CD4-positive, alpha-beta T cell treated with Interleukin-6 at 100 ng/mL for 8 hours (primary cell): ENCODE data around the gene EYS.

Experiments used
- DNase-seq: peaks from one replicate; pipeline ENCODE4 v3.0.0-alpha.2; 2020; ENCODE audit warnings: mixed read lengths, low spot score

Gene EYS

GRCh38 chr6:64817525-64817924, 889.5 kb downstream of the EYS start:
- DNase-seq = no peak

- no peak for DNase-seq
These were observed 891.3 kb downstream of the EYS start for GRCh38 chr6:64815718-64816117.

- no peak for DNase-seq
These were observed 894.9 kb downstream of the EYS start for GRCh38 chr6:64812138-64812537.

GRCh38 chr6:64811119-64811518, 895.9 kb downstream of the EYS start:
- DNase-seq = no peak

GRCh38 chr6:64807785-64808184, 899.2 kb downstream of the EYS start:
- DNase-seq = no peak

GRCh38 chr6:64803470-64804166, 903.4 kb downstream of the EYS start:
- DNase-seq = no peak

- no peak for DNase-seq
These were observed 914.5 kb downstream of the EYS start for GRCh38 chr6:64792534-64792933.

- no peak for DNase-seq
These were observed 917.5 kb downstream of the EYS start for GRCh38 chr6:64789476-64789875.

GRCh38 chr6:64786736-64787135, 920.3 kb downstream of the EYS start:
- no peak for DNase-seq

- DNase-seq = no peak
These were observed 924.1 kb downstream of the EYS start for GRCh38 chr6:64782877-64783276.

GRCh38 chr6:64777941-64778785, 928.9 kb downstream of the EYS start:
- no peak for DNase-seq

- DNase-seq = no peak
These were observed 930.7 kb downstream of the EYS start for GRCh38 chr6:64776359-64776758.

- no peak for DNase-seq
These were observed 932.1 kb downstream of the EYS start for GRCh38 chr6:64774881-64775280.

- no peak for DNase-seq
These were observed 956.1 kb downstream of the EYS start for GRCh38 chr6:64750910-64751309.

- no peak for DNase-seq
These were observed 969.6 kb downstream of the EYS start for GRCh38 chr6:64737418-64737817.

GRCh38 chr6:64736421-64736950, 970.5 kb downstream of the EYS start:
- DNase-seq = no peak

GRCh38 chr6:64733433-64733832, 973.6 kb downstream of the EYS start:
- no peak for DNase-seq

- no peak for DNase-seq
These were observed 974.1 kb downstream of the EYS start for GRCh38 chr6:64732888-64733287.

GRCh38 chr6:64729522-64729921, 977.5 kb downstream of the EYS start:
- DNase-seq = no peak

- DNase-seq = no peak
These were observed 980.0 kb downstream of the EYS start for GRCh38 chr6:64727075-64727474.

- no peak for DNase-seq
These were observed 982.9 kb downstream of the EYS start for GRCh38 chr6:64724091-64724490.

- no peak for DNase-seq
These were observed 983.5 kb downstream of the EYS start for GRCh38 chr6:64723327-64724058.

GRCh38 chr6:64721865-64722264, 985.2 kb downstream of the EYS start:
- no peak for DNase-seq
